Neural cell (in vitro differentiated cells): Measurements from ENCODE around the gene URB1.
"Not testable (repeated sequence)": the region's sequence is repeated elsewhere in the genome, so short reads cannot be mapped to it uniquely, and the experiment has no call there.

Experiments used
- EZH2 ChIP-seq: fragments of 200-600, 300-800 bp; shearing (Covaris generic), sonication (generic); IDR thresholded peaks from 2 replicates; pipeline ENCODE4 v1.6.1; 2014; ENCODE audit warnings: antibody characterized with exemption, low read length, borderline replicate concordance, mild to moderate bottlenecking; ENCODE audit not compliant: insufficient read depth, poor library complexity, severe bottlenecking
- POLR2AphosphoS5 ChIP-seq: IDR thresholded peaks from 2 replicates; pipeline ENCODE4 v1.6.1; 2012
- RAD21 ChIP-seq: fragments of 450-650 bp; conservative IDR thresholded peaks from 2 replicates; pipeline ENCODE4 v1.6.1; 2014; ENCODE audit warnings: antibody characterized with exemption, mild to moderate bottlenecking, moderate library complexity
- TF ChIP-seq, protein P1 (sequence below): fragments of 450-650 bp; IDR thresholded peaks from 2 replicates; pipeline ENCODE4 v1.5.1; 2014; ENCODE audit warnings: antibody characterized with exemption, mild to moderate bottlenecking, moderate library complexity; ENCODE audit not compliant: poor library complexity, severe bottlenecking

- not testable (repeated sequence) for TF ChIP-seq EZH2, POLR2AphosphoS5, RAD21
- TF ChIP-seq, protein P1, sequence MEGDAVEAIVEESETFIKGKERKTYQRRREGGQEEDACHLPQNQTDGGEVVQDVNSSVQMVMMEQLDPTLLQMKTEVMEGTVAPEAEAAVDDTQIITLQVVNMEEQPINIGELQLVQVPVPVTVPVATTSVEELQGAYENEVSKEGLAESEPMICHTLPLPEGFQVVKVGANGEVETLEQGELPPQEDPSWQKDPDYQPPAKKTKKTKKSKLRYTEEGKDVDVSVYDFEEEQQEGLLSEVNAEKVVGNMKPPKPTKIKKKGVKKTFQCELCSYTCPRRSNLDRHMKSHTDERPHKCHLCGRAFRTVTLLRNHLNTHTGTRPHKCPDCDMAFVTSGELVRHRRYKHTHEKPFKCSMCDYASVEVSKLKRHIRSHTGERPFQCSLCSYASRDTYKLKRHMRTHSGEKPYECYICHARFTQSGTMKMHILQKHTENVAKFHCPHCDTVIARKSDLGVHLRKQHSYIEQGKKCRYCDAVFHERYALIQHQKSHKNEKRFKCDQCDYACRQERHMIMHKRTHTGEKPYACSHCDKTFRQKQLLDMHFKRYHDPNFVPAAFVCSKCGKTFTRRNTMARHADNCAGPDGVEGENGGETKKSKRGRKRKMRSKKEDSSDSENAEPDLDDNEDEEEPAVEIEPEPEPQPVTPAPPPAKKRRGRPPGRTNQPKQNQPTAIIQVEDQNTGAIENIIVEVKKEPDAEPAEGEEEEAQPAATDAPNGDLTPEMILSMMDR = not testable (repeated sequence)
Measured at GRCh38 chr21:32310976-32311375, 81.8 kb downstream of the URB1 start.
